SJCRH30 (cell line): ENCODE measurements around the gene BCKDHB. TPM values are rescaled to one million over a fixed set of nuclear protein-coding genes. Genes with fewer than 3 reads are reported as not detected.

Source experiments
- DNase-seq, 2 experiments: peaks; one replicate each; pipeline ENCODE4 v3.0.0-alpha.2; 2015 to 2020
- H3K27ac ChIP-seq: fragments of 250-450 bp; sonication (Bioruptor Pico); 2 replicates; pipeline ENCODE4 v1.5.1; 2020; ENCODE audit warnings: mild to moderate bottlenecking, moderate library complexity
- H3K27me3 ChIP-seq: fragments of 250-450 bp; sonication (Bioruptor Pico); 2 replicates; pipeline ENCODE4 v1.5.1; 2020; ENCODE audit warnings: mild to moderate bottlenecking, moderate library complexity
- H3K36me3 ChIP-seq: fragments of 250-450 bp; sonication (Bioruptor Pico); 2 replicates; pipeline ENCODE4 v1.5.1; 2020; ENCODE audit warnings: mild to moderate bottlenecking, moderate library complexity
- H3K4me1 ChIP-seq: fragments of 250-450 bp; sonication (Bioruptor Pico); 2 replicates; pipeline ENCODE4 v1.5.1; 2020; ENCODE audit warnings: mild to moderate bottlenecking, moderate library complexity
- H3K4me3 ChIP-seq: fragments of 250-450 bp; sonication (Bioruptor Pico); 2 replicates; pipeline ENCODE4 v1.5.1; 2020; ENCODE audit warnings: mild to moderate bottlenecking, moderate library complexity
- H3K9me3 ChIP-seq: fragments of 250-450 bp; sonication (Bioruptor Pico); replicated peaks from 2 replicates; pipeline ENCODE4 v1.5.1; 2020; ENCODE audit warnings: mild to moderate bottlenecking, moderate library complexity
- total RNA-seq: library from RNA; depleted of rRNA; stranded (reverse); fragments of >200 nt; shearing (Covaris generic); gene quantifications from 2 replicates; pipeline ENCODE4 v1.2.3, GENCODE V29; 2014; rRNA removed

BCKDHB gene
- total RNA-seq, 1 experiment from 2014 or later = 26.8 TPM

GRCh38 chr6:80356545-80356944 lies 250.1 kb downstream of the BCKDHB start:
- Histone ChIP-seq H3K36me3 (no peaks in the 10 kb centered on the region), H3K9me3 (no peaks in the 10 kb centered on the region; the same call in 1 of the 2 replicates), H3K27me3 (no peaks in the 10 kb centered on the region), H3K4me3 (no peak overlapping the region), H3K27ac (no peak overlapping the region), H3K4me1 (peaks cover 7% of the 10 kb centered on the region; the same call in 1 of the 2 replicates)
- DNase-seq = no peak

- no peak for DNase-seq
- Histone ChIP-seq H3K27ac (no peak overlapping the region), H3K4me3 (no peak overlapping the region), H3K27me3 (no peaks in the 10 kb centered on the region), H3K9me3 (no peaks in the 10 kb centered on the region; the same call in 1 of the 2 replicates), H3K4me1 (peaks cover 7% of the 10 kb centered on the region; the same call in 1 of the 2 replicates), H3K36me3 (no peaks in the 10 kb centered on the region)
Observed at GRCh38 chr6:80357081-80357480, 250.6 kb downstream of the BCKDHB start.

GRCh38 chr6:80357674-80358073 lies 251.2 kb downstream of the BCKDHB start:
- H3K27me3 ChIP-seq = no peaks in the 10 kb centered on the region
- H3K27ac ChIP-seq = no peak overlapping the region
- H3K4me1 ChIP-seq = peaks cover 2% of the 10 kb centered on the region; the same call in 1 of the 2 replicates
- no peak for DNase-seq
- no peaks in the 10 kb centered on the region for H3K36me3 ChIP-seq
- H3K4me3 ChIP-seq = no peak overlapping the region
- no peaks in the 10 kb centered on the region; the same call in 1 of the 2 replicates for H3K9me3 ChIP-seq

GRCh38 chr6:80363501-80364122 lies 257.1 kb downstream of the BCKDHB start:
- no peak for DNase-seq
- no peaks in the 10 kb centered on the region for H3K36me3 ChIP-seq
- H3K27ac ChIP-seq = no peak overlapping the region
- H3K9me3 ChIP-seq = no peaks in the 10 kb centered on the region; the same call in 1 of the 2 replicates
- no peaks in the 10 kb centered on the region for H3K4me1 ChIP-seq
- H3K4me3 ChIP-seq = no peak overlapping the region
- no peaks in the 10 kb centered on the region for H3K27me3 ChIP-seq

GRCh38 chr6:80364149-80364548 lies 257.7 kb downstream of the BCKDHB start:
- no peak for DNase-seq

GRCh38 chr6:80366051-80366450 lies 259.6 kb downstream of the BCKDHB start:
- no peaks in the 10 kb centered on the region for H3K27me3 ChIP-seq
- H3K4me1 ChIP-seq = no peaks in the 10 kb centered on the region
- H3K9me3 ChIP-seq = no peaks in the 10 kb centered on the region
- no peaks in the 10 kb centered on the region for H3K36me3 ChIP-seq
- DNase-seq = no peak
- no peak overlapping the region for H3K27ac ChIP-seq
- no peak overlapping the region for H3K4me3 ChIP-seq

More at GRCh38 chr6:80364149-80364548, 257.7 kb downstream of the BCKDHB start:
- Histone ChIP-seq H3K27ac (no peak overlapping the region), H3K4me3 (no peak overlapping the region), H3K27me3 (no peaks in the 10 kb centered on the region), H3K4me1 (no peaks in the 10 kb centered on the region), H3K36me3 (no peaks in the 10 kb centered on the region), H3K9me3 (no peaks in the 10 kb centered on the region; the same call in 1 of the 2 replicates)

- DNase-seq = peak; percentile 29 to 56
- Histone ChIP-seq H3K9me3 (no peaks in the 10 kb centered on the region), H3K36me3 (no peaks in the 10 kb centered on the region), H3K4me3 (no peak overlapping the region), H3K4me1 (no peaks in the 10 kb centered on the region), H3K27me3 (no peaks in the 10 kb centered on the region), H3K27ac (no peak overlapping the region)
Observed at GRCh38 chr6:80366714-80367113, 260.2 kb downstream of the BCKDHB start.

- Histone ChIP-seq H3K4me1 (0 out of 2 replicates have a peak, but pooled peaks cover 3% of the 10 kb centered on the region), H3K9me3 (no peaks in the 10 kb centered on the region), H3K27ac (no peak overlapping the region), H3K36me3 (no peaks in the 10 kb centered on the region), H3K4me3 (no peak overlapping the region), H3K27me3 (no peaks in the 10 kb centered on the region)
- no peak for DNase-seq
Observed at GRCh38 chr6:80376411-80376810, 269.9 kb downstream of the BCKDHB start.

- no peak overlapping the region for H3K4me3 ChIP-seq
Observed at GRCh38 chr6:80380566-80380965, 274.1 kb downstream of the BCKDHB start.

GRCh38 chr6:80382811-80383210 lies 276.3 kb downstream of the BCKDHB start:
- H3K27me3 ChIP-seq = no peaks in the 10 kb centered on the region
- no peaks in the 10 kb centered on the region for H3K9me3 ChIP-seq
- no peaks in the 10 kb centered on the region for H3K36me3 ChIP-seq
- H3K4me1 ChIP-seq = no peaks in the 10 kb centered on the region; the same call in 1 of the 2 replicates
- H3K27ac ChIP-seq = no peak overlapping the region
- no peak overlapping the region for H3K4me3 ChIP-seq
- peak; percentile 19 to 22 for DNase-seq

More at GRCh38 chr6:80380566-80380965, 274.1 kb downstream of the BCKDHB start:
- H3K27ac ChIP-seq = no peak overlapping the region
- no peaks in the 10 kb centered on the region for H3K36me3 ChIP-seq
- DNase-seq = no peak
- peaks cover 2% of the 10 kb centered on the region; the same call in 1 of the 2 replicates for H3K4me1 ChIP-seq
- no peaks in the 10 kb centered on the region for H3K27me3 ChIP-seq
- no peaks in the 10 kb centered on the region for H3K9me3 ChIP-seq

- no peak for DNase-seq
- H3K4me3 ChIP-seq = no peak overlapping the region
Observed at GRCh38 chr6:80388507-80388906, 282.0 kb downstream of the BCKDHB start.

More at GRCh38 chr6:80388507-80388906, 282.0 kb downstream of the BCKDHB start:
- Histone ChIP-seq H3K4me1 (no peaks in the 10 kb centered on the region), H3K36me3 (no peaks in the 10 kb centered on the region), H3K27me3 (no peaks in the 10 kb centered on the region), H3K27ac (no peak overlapping the region), H3K9me3 (no peaks in the 10 kb centered on the region)

Other genes with a start within 250 kb of the BCKDHB start
- gene ELOVL4, start 159.1 kb upstream of the BCKDHB start, total RNA-seq = 8.7 and 9.6 TPM in 2 replicates
- 71.9 and 82.2 TPM in 2 replicates for gene TTK, start 102.0 kb upstream of the BCKDHB start, total RNA-seq